Uterus (tissue), 4 donors: ENCODE results near the gene BAHCC1. TPM values are rescaled to one million over a fixed set of nuclear protein-coding genes. Genes with fewer than 3 reads are reported as not detected.

Source experiments
- DNase-seq, 2 donors: peaks; one replicate each; pipeline ENCODE4 v3.0.0-alpha.2; 2019 to 2020
- H3K27ac ChIP-seq, 2 donors: fragments of 200-600 bp; sonication (generic); 1 replicate in 1 of 2; 2 replicates in 1 of 2; pipeline ENCODE4 v1.5.1; 2016 to 2018
- H3K27me3 ChIP-seq, 2 donors: fragments of 200-600 bp; sonication (generic); one replicate each; pipeline ENCODE4 v1.5.1; 2018 to 2019; ENCODE audit warnings: control low read depth in 1 of 2
- H3K36me3 ChIP-seq, 2 donors: fragments of 200-600 bp; sonication (generic); one replicate each; pipeline ENCODE4 v1.5.1; 2019; ENCODE audit warnings: control low read depth in 1 of 2
- H3K4me1 ChIP-seq, 2 donors: fragments of 200-600 bp; sonication (generic); one replicate each; pipeline ENCODE4 v1.5.1; 2018 to 2019; ENCODE audit warnings: control low read depth in 1 of 2
- H3K4me3 ChIP-seq, 2 donors: fragments of 200-600 bp; sonication (generic); 1 replicate in 1 of 2; 2 replicates in 1 of 2; pipeline ENCODE4 v1.5.1; 2018 to 2019; ENCODE audit warnings: mild to moderate bottlenecking in 1 of 2
- H3K9me3 ChIP-seq, 2 donors: fragments of 200-600 bp; sonication (generic); one replicate each; pipeline ENCODE4 v1.5.1; 2019; ENCODE audit warnings: control low read depth in 1 of 2
- CTCF ChIP-seq, 4 experiments: fragments of 200-600 bp in 2 of 4; fragments of 450-650 bp in 2 of 4; sonication (generic) in 2 of 4; IDR thresholded peaks; one replicate each; pipeline ENCODE4 v1.5.1; 2016 to 2019; ENCODE audit warnings: antibody characterized with exemption in 4 of 4, mild to moderate bottlenecking in 2 of 4, moderate library complexity in 1 of 4
- POLR2A ChIP-seq, 2 donors: fragments of 450-650 bp; IDR thresholded peaks; one replicate each; pipeline ENCODE4 v1.6.1; 2016; ENCODE audit warnings: antibody characterized with exemption in 2 of 2, mild to moderate bottlenecking in 1 of 2, moderate library complexity in 1 of 2
- intact Hi-C: fragments of 100-400 bp; cut with DNase I; formaldehyde crosslinking; loops from one replicate; pipeline ENCODE4 v1.15.1; 2023; ENCODE audit warnings: low total_unique reads
- total RNA-seq, 4 donors: library from RNA; depleted of rRNA in 3 of 4; stranded (reverse); fragments of >200 nt in 3 of 4; gene quantifications; one replicate each; pipeline versions ENCODE4 v1.1.0 to v1.2.4, GENCODE V29; 2014 to 2023
- donor health status: DM: yes; HTN: yes; CAD: no.

The BAHCC1 gene
- total RNA-seq, 4 donors from 2014 or later: 1.5 to 34.1 (median 8.5) TPM

- DNase-seq: no peak
- Histone ChIP-seq H3K27me3 (no peaks in the 10 kb centered on the region), H3K9me3 (no peaks in the 10 kb centered on the region), H3K4me3 (peak overlapping the region in 1 of 2 donors; percentile 32), H3K4me1 (peaks cover 0 to 27% of the 10 kb centered on the region in 2 donors), H3K36me3 (no peaks in the 10 kb centered on the region), H3K27ac (no peak overlapping the region)
- intact Hi-C loops: loop anchor here (5.0 kb wide), 3 partner anchors 97 to 227 kb away; no protein-coding TSS in a partner anchor
- no peak for TF ChIP-seq POLR2A (IDR thresholded peaks at IDR 0.05)
- no peak for TF ChIP-seq CTCF (IDR thresholded peaks at IDR 0.05)
Measured at GRCh38 chr17:81483862-81484194, 88.6 kb downstream of the BAHCC1 start.

- Histone ChIP-seq H3K4me1 (peaks cover 0 to 30% of the 10 kb centered on the region in 2 donors), H3K9me3 (no peaks in the 10 kb centered on the region), H3K27me3 (no peaks in the 10 kb centered on the region), H3K4me3 (peak overlapping the region in 1 of 2 donors; percentile 32), H3K27ac (no peak overlapping the region), H3K36me3 (no peaks in the 10 kb centered on the region)
- peak; percentile 84 to 87 for DNase-seq
- peak; percentile 92 to 100 (median 100) for TF ChIP-seq CTCF (IDR thresholded peaks at IDR 0.05)
- peak in 1 of 2 donors; percentile 37 for TF ChIP-seq POLR2A (IDR thresholded peaks at IDR 0.05)
- intact Hi-C loops: loop anchor here (5.0 kb wide), 3 partner anchors 97 to 227 kb away; no protein-coding TSS in a partner anchor
Measured at GRCh38 chr17:81484195-81484979, 89.1 kb downstream of the BAHCC1 start.

- no peak for TF ChIP-seq CTCF (IDR thresholded peaks at IDR 0.05)
- no peak for TF ChIP-seq POLR2A (IDR thresholded peaks at IDR 0.05)
- H3K4me3 ChIP-seq: no peak overlapping the region
- H3K27ac ChIP-seq: no peak overlapping the region
- peaks cover 0 to 23% of the 10 kb centered on the region in 2 donors for H3K4me1 ChIP-seq
- H3K27me3 ChIP-seq: no peaks in the 10 kb centered on the region
- H3K36me3 ChIP-seq: no peaks in the 10 kb centered on the region
- H3K9me3 ChIP-seq: no peaks in the 10 kb centered on the region
- intact Hi-C loops: loop anchor here (5.0 kb wide), 1 partner anchor 89 kb away; the partner anchor contains the start of gene BAHCC1
- DNase-seq: no peak
Measured at GRCh38 chr17:81486199-81486810, 91.0 kb downstream of the BAHCC1 start.

GRCh38 chr17:81487089-81487486 is 91.8 kb downstream of the BAHCC1 start:
- H3K27me3 ChIP-seq: no peaks in the 10 kb centered on the region
- no peak for TF ChIP-seq POLR2A (IDR thresholded peaks at IDR 0.05)
- no peak for TF ChIP-seq CTCF (IDR thresholded peaks at IDR 0.05)
- no peaks in the 10 kb centered on the region for H3K9me3 ChIP-seq
- no peak overlapping the region for H3K4me3 ChIP-seq
- no peak for DNase-seq
- H3K4me1 ChIP-seq: peaks cover 0 to 20% of the 10 kb centered on the region in 2 donors
- no peaks in the 10 kb centered on the region for H3K36me3 ChIP-seq
- H3K27ac ChIP-seq: no peak overlapping the region
- intact Hi-C loops: loop anchor here (5.0 kb wide), 1 partner anchor 90 kb away; the partner anchor contains the start of gene BAHCC1
